HEK293 (cell line): ENCODE measurements around the gene NEK1.

ENCODE experiments used
- CTCF ChIP-seq: fragments of 450-650 bp; formaldehyde crosslinking; IDR thresholded peaks from 2 replicates; pipeline ENCODE4 v1.5.1; 2016; ENCODE audit warnings: missing biosample characterization, missing genetic modification characterization
- ZNF585B ChIP-seq: fragments of 450-650 bp; formaldehyde crosslinking; IDR thresholded peaks from 2 replicates; pipeline ENCODE4 v1.5.1; 2016; ENCODE audit warnings: missing biosample characterization, missing genetic modification characterization

GRCh38 chr4:169372791-169373190, 239.6 kb downstream of the NEK1 start:
- TF ChIP-seq CTCF, result no peak
- TF ChIP-seq ZNF585B (tag by site-specific recombination), result no peak
